Adipocyte (in vitro differentiated cells): ENCODE measurements around the gene LIN7B.
"Not testable (repeated sequence)": the region's sequence is repeated elsewhere in the genome, so short reads cannot be mapped to it uniquely, and the experiment has no call there.

Experiments used
- DNase-seq: peaks from one replicate; pipeline ENCODE4 v3.0.0-alpha.2; 2015; ENCODE audit warnings: low read depth
- H3K27me3 ChIP-seq: replicated peaks from 2 replicates; pipeline ENCODE4 v1.7.0; 2013; ENCODE audit warnings: mild to moderate bottlenecking, low read length, moderate library complexity; ENCODE audit not compliant: control insufficient read depth, insufficient read depth
- H3K36me3 ChIP-seq: 2 replicates; pipeline ENCODE4 v1.7.0; 2013; ENCODE audit warnings: low read length, mild to moderate bottlenecking, moderate library complexity; ENCODE audit not compliant: control insufficient read depth, insufficient read depth, severe bottlenecking
- H3K4me1 ChIP-seq: 2 replicates; pipeline ENCODE4 v1.7.0; 2013; ENCODE audit warnings: mild to moderate bottlenecking, low read length, moderate library complexity; ENCODE audit not compliant: control insufficient read depth, insufficient read depth
- H3K4me3 ChIP-seq: 2 replicates; pipeline ENCODE4 v1.7.0; 2013; ENCODE audit warnings: mild to moderate bottlenecking, low read length, moderate library complexity
- H3K9ac ChIP-seq: 2 replicates; pipeline ENCODE4 v1.7.0; 2013; ENCODE audit warnings: mild to moderate bottlenecking, low read length, moderate library complexity
- H3K9me3 ChIP-seq: 2 replicates; pipeline ENCODE4 v1.7.0; 2013; ENCODE audit warnings: mild to moderate bottlenecking, low read length, moderate library complexity; ENCODE audit not compliant: control insufficient read depth

Gene LIN7B

DNA sequence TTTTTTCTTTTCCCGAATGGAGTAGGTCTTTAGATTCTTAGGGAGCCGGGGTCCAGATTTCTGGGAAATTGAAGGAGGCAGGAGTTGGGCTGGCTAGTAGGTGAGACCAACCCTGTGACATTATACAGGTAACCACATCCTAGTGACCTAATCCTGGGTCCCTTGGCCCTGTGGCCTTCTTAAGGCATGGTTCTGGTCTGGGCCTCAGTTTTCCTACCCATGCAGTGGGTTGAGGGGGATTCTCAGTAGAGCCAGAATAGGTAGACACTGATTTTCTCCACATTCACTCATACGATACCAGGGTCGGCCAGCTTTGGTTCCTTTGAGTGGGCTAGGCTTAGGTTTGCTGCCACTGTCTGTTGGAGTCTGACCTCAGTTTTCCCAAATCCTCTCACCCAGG is 12.4 kb downstream of the LIN7B start:
- no peak for DNase-seq
- H3K9me3 ChIP-seq: no peaks in the 10 kb centered on the region
- H3K36me3 ChIP-seq: no peaks in the 10 kb centered on the region
- H3K4me3 ChIP-seq: no peak overlapping the region
- peaks cover 11% of the 10 kb centered on the region for H3K27me3 ChIP-seq
- peaks cover 7% of the 10 kb centered on the region for H3K4me1 ChIP-seq
- H3K9ac ChIP-seq: no peak overlapping the region

DNA sequence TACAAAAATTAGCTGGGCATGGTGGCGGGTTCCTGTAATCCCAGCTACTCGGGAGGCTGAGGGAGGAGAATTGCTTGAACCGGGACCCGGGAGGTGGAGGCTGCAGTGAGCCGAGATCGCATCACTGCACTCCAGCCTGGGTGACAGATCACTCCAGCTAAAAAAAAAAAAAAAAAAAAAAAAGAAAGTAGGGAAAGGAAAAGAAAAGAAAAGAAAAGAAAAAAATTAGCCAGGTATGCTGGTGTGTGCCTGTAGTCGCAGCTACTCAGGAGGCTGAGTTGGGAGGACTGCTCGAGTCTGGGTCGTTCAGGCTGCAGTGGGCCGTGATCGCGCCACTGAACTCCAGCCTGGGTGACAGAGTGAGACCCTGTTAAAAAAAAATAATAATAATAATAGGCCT is 13.1 kb downstream of the LIN7B start:
- H3K4me3 ChIP-seq, DNase-seq, H3K36me3 ChIP-seq, H3K9me3 ChIP-seq, H3K9ac ChIP-seq, H3K4me1 ChIP-seq: not testable (repeated sequence)
- peaks cover 11% of the 10 kb centered on the region for H3K27me3 ChIP-seq

DNA sequence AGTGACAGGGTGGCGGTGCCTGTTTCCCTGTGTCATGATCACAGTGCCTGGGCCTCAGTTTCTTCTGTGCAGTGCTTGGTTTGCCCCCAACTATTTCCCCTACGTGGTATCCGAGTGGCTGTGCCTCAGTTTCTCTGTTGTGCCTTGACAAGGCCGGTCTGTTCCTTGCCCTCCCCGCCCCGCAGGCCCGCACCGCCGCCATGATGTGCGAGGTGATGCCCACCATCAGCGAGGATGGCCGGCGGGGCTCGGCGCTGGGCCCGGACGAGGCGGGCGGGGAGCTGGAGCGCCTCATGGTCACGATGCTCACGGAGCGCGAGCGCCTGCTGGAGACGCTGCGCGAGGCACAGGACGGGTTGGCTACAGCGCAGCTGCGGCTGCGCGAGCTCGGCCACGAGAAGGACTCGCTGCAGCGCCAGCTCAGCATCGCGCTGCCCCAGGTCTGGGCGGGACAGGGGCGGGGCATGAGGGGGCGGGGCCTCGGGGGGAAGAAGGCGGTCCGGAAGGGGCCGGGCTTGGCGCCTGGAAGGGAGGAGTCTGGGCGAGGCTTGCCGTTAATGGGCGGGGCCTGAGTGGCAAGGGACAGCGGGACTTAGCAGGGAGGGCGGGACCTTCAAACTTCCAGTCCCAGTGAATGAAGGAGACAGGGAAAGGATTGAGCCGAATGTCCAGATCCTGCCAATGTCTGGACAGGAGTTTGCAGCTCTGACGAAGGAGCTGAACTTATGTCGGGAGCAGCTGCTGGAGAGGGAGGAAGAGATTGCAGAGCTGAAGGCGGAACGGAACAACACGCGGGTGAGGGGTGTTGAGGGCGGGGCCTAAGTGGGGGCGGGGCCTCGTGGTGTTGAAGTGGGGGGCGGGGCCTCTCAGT is 13.7 kb downstream of the LIN7B start:
- DNase-seq: peak; percentile 100
- Histone ChIP-seq H3K9ac (no peak overlapping the region), H3K36me3 (no peaks in the 10 kb centered on the region), H3K4me3 (peak overlapping the region; percentile 66), H3K27me3 (peaks cover 14% of the 10 kb centered on the region), H3K9me3 (no peaks in the 10 kb centered on the region), H3K4me1 (peaks cover 7% of the 10 kb centered on the region)

DNA sequence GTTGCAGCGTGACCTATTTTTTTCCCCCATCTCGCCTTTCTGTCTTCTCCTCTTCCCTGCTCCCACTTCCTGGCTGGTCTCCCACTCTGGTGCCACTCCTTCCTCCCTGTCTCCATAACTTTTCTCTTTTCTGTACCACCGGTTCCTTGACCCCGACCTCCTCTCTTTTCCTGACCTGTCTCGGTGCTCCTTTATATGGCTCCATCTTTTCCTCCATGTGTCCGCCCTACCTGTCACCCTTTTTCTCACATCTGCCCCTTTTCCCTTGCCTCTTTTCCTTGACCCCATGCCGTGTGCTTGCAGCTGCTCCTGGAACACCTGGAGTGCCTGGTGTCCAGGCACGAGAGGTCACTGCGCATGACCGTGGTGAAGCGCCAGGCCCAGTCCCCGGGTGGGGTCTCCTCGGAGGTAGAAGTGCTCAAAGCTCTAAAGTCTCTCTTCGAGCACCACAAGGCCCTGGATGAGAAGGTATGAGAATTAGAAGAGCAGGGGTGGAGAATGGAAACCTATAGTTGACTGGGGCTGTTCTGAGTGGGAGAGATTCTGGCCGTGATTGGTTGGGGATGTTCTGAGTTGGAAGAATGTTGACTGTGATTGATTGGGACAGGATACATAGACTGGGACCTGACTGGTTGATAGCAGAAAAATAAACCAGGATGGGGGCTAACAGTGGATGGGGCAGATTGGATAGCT is 14.5 kb downstream of the LIN7B start:
- H3K27me3 ChIP-seq: peaks cover 14% of the 10 kb centered on the region
- no peaks in the 10 kb centered on the region for H3K36me3 ChIP-seq
- no peak overlapping the region for H3K4me3 ChIP-seq
- peaks cover 7% of the 10 kb centered on the region for H3K4me1 ChIP-seq
- no peaks in the 10 kb centered on the region for H3K9me3 ChIP-seq
- no peak overlapping the region for H3K9ac ChIP-seq
- DNase-seq: no peak

DNA sequence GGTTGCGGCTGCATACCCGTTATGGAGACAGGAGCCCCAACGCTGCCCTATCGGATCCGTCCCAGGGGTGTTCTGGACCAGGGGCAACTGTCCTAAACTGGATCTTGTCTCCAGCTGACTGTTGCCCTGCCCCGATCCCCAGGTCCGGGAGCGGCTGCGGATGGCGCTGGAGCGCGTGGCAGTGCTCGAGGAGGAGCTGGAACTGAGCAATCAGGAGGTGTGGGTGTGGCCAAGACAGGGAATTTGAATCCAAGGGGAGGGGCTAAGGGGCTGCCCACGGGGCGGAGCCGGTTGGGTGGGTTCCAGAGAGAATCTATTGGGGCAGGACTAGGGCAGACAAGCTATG is 15.0 kb downstream of the LIN7B start:
- H3K4me1 ChIP-seq: peaks cover 7% of the 10 kb centered on the region
- no peaks in the 10 kb centered on the region for H3K9me3 ChIP-seq
- peaks cover 17% of the 10 kb centered on the region for H3K27me3 ChIP-seq
- no peak for DNase-seq
- H3K36me3 ChIP-seq: no peaks in the 10 kb centered on the region
- no peak overlapping the region for H3K9ac ChIP-seq
- H3K4me3 ChIP-seq: no peak overlapping the region

DNA sequence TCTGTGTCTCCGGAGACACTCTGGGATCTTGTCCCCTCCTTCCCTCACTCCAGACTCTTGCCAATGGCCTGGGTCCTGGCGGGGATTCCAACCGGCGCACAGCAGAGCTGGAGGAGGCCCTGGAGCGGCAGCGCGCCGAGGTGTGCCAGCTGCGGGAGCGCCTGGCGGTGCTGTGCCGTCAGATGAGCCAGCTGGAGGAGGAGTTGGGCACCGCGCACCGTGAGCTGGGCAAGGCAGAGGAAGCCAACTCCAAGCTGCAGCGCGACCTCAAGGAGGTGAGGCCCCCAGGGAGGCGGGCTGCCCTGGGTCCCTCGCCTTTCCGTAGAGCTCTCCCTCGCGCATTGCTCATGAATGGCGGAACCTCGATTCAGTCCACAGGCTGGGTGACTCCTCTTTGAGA is 16.2 kb downstream of the LIN7B start:
- Histone ChIP-seq H3K9me3 (no peaks in the 10 kb centered on the region), H3K9ac (no peak overlapping the region), H3K4me1 (peaks cover 7% of the 10 kb centered on the region), H3K27me3 (peaks cover 23% of the 10 kb centered on the region), H3K36me3 (no peaks in the 10 kb centered on the region), H3K4me3 (no peak overlapping the region)
- no peak for DNase-seq

DNA sequence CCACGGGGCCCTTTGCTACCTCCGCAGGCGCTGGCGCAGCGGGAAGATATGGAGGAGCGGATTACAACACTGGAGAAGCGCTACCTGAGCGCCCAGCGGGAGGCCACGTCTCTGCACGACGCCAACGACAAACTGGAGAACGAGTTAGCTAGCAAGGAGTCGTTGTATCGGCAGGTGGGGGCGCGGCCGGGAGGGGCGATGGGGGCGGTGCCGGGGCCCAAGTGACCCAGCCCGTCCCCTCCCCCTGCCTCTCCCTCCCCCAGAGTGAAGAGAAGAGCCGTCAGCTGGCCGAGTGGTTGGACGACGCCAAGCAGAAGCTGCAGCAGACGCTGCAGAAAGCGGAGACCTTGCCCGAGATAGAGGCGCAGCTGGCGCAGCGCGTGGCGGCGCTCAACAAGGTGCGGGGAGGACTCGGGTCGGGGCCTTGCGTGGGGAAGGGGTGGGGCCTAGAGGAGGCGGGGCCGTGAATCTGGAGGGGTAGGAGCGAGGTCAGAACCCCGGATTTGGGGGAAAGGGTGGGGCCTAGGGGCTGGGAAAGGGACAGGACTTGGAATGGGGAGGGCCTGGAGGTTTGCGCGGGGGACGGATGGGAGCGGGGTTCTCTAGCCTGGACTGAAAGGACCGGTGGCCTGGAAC is 18.9 kb downstream of the LIN7B start:
- no peak for DNase-seq
- peaks cover 4% of the 10 kb centered on the region for H3K4me1 ChIP-seq
- no peaks in the 10 kb centered on the region for H3K36me3 ChIP-seq

DNA sequence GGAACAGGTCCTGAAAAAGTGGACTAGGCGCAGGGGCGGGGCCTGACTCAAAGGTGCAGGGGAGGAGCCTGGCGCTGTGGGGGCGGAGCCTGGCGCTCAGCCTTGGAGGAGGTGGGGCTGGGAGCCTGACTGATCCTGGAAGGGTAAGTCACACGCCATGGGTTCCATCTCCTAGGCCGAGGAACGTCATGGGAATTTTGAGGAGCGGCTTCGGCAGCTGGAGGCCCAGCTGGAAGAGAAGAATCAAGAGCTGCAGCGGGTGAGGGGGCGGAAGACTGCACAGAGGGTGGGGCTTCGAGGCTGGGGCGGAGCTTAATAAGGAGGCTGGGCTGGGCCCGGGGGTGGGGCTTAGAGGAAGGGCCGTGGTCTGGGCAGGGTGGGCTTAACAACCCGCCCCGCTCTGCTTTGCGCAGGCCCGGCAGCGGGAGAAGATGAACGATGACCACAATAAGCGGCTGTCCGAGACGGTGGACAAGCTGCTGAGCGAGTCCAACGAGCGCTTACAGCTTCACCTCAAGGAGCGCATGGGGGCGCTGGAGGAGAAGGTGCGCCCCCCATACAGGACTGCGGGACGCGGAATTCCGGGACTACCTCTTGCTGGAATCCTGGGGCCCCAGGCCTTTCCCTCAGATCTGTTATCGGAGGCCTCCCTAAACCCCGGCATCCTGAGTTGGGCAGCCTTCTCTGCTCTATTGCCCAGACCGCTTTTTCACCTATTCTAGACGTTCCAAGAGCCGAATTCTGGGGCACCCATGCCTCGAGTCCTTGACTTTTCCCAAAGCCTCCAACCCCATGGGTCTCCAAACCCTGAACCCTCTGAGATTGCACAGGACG is 19.7 kb downstream of the LIN7B start:
- H3K9me3 ChIP-seq: no peaks in the 10 kb centered on the region
- H3K27me3 ChIP-seq: peaks cover 18% of the 10 kb centered on the region
- DNase-seq: peak; percentile 63
- no peak overlapping the region for H3K4me3 ChIP-seq
- no peaks in the 10 kb centered on the region for H3K4me1 ChIP-seq
- H3K9ac ChIP-seq: no peak overlapping the region
- no peaks in the 10 kb centered on the region for H3K36me3 ChIP-seq

More for the DNA sequence above, 18.9 kb downstream of the LIN7B start:
- Histone ChIP-seq H3K4me3 (no peak overlapping the region), H3K9ac (no peak overlapping the region), H3K9me3 (no peaks in the 10 kb centered on the region), H3K27me3 (peaks cover 18% of the 10 kb centered on the region)

DNA sequence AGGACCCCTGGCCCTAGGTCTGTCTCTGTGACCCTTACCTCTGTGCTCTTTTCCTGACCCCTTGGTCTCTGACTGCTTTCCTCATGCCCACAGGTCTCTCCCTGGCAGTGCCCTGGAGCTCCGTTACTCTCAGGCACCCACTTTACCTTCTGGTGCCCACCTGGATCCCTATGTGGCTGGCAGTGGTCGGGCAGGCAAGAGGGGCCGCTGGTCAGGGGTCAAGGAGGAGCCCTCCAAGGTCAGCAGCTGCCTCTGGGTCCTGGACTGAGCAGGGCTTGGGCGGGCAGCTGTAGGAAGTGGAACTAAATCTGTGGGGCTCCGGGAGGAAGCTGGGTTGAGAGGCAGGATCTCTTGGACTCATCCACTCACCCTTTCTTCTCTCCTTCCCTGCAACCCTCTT is 21.5 kb downstream of the LIN7B start:
- no peak overlapping the region for H3K4me3 ChIP-seq
- no peaks in the 10 kb centered on the region for H3K36me3 ChIP-seq
- no peak overlapping the region for H3K9ac ChIP-seq
- no peaks in the 10 kb centered on the region for H3K9me3 ChIP-seq
- no peak for DNase-seq
- H3K4me1 ChIP-seq: no peaks in the 10 kb centered on the region
- peaks cover 12% of the 10 kb centered on the region for H3K27me3 ChIP-seq

DNA sequence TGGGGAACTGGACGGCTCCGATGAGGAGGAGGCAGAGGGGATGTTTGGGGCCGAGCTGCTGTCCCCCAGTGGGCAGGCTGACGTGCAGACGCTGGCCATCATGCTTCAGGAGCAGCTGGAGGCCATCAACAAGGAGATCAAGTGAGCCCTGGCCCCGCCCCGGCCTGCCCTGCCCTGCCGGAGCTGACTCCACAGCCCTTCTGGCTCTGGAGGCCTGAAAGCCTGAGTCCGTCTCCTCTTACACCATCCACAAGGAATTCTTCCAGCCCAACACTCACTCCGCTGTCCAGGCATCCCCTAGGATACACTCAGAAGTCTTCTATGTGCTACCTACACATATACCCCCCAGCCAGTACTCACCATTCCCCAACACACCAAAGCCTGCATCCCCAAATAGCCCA is 22.6 kb downstream of the LIN7B start:
- Histone ChIP-seq H3K9me3 (no peaks in the 10 kb centered on the region), H3K4me3 (no peak overlapping the region), H3K36me3 (no peaks in the 10 kb centered on the region), H3K4me1 (no peaks in the 10 kb centered on the region), H3K9ac (no peak overlapping the region), H3K27me3 (peaks cover 12% of the 10 kb centered on the region)
- DNase-seq: no peak

DNA sequence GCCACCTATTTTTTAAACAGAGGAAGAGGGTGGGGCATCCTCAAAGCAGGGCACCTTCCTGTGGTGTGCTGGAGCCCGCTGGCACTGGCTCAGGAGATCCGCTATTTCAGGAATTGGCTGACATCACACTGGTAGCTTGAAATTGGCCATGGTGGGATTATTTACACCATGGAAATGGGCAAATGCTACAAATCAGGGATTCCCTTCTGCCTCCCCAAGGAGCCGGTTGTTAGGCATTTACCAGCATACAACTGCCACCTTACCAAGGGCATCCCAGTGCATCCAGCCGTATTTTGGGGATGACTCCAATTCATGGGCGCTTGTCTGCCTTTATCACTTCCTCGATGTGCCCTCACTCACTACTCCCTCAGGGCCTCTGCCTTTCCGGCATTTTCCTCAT is 26.8 kb downstream of the LIN7B start:
- Histone ChIP-seq H3K4me3 (no peak overlapping the region), H3K27me3 (no peaks in the 10 kb centered on the region), H3K9me3 (no peaks in the 10 kb centered on the region), H3K9ac (no peak overlapping the region), H3K4me1 (peaks cover 7% of the 10 kb centered on the region), H3K36me3 (no peaks in the 10 kb centered on the region)
- DNase-seq: no peak
